NCI-H226 (cell line): ENCODE results near the gene VPS41.
A peak's percentile ranks its signal among the peaks of the same experiment; 100 is the strongest.

Source experiments
- DNase-seq: peaks from one replicate; pipeline ENCODE4 v3.0.0-alpha.2; 2015

The VPS41 gene

GRCh38 chr7:38723327-38723726 lies 185.7 kb downstream of the VPS41 start:
- DNase-seq: no peak

GRCh38 chr7:38716397-38716796 lies 192.6 kb downstream of the VPS41 start:
- no peak for DNase-seq

GRCh38 chr7:38709123-38709522 lies 199.9 kb downstream of the VPS41 start:
- DNase-seq: no peak

GRCh38 chr7:38704751-38705150 lies 204.2 kb downstream of the VPS41 start:
- no peak for DNase-seq

- DNase-seq: no peak
These were observed 204.9 kb downstream of the VPS41 start for GRCh38 chr7:38704041-38704547.

- DNase-seq: no peak
These were observed 205.9 kb downstream of the VPS41 start for GRCh38 chr7:38703093-38703492.

GRCh38 chr7:38702002-38702535 lies 206.9 kb downstream of the VPS41 start:
- DNase-seq: no peak

- no peak for DNase-seq
These were observed 208.9 kb downstream of the VPS41 start for GRCh38 chr7:38700116-38700515.

- no peak for DNase-seq
These were observed 209.5 kb downstream of the VPS41 start for GRCh38 chr7:38699471-38699870.

- no peak for DNase-seq
These were observed 214.7 kb downstream of the VPS41 start for GRCh38 chr7:38694326-38694725.

- DNase-seq: no peak
These were observed 222.1 kb downstream of the VPS41 start for GRCh38 chr7:38686888-38687287.

GRCh38 chr7:38685851-38686250 lies 223.1 kb downstream of the VPS41 start:
- no peak for DNase-seq

GRCh38 chr7:38682606-38683005 lies 226.4 kb downstream of the VPS41 start:
- no peak for DNase-seq

GRCh38 chr7:38681882-38682281 lies 227.1 kb downstream of the VPS41 start:
- no peak for DNase-seq

- DNase-seq: peak; percentile 61
These were observed 229.6 kb downstream of the VPS41 start for GRCh38 chr7:38679419-38679818.

- no peak for DNase-seq
These were observed 230.3 kb downstream of the VPS41 start for GRCh38 chr7:38678698-38679054.

GRCh38 chr7:38677981-38678697 lies 230.9 kb downstream of the VPS41 start:
- DNase-seq: no peak

GRCh38 chr7:38675494-38676106 lies 233.4 kb downstream of the VPS41 start:
- no peak for DNase-seq

GRCh38 chr7:38674513-38674912 lies 234.5 kb downstream of the VPS41 start:
- no peak for DNase-seq

- DNase-seq: peak; percentile 37
These were observed 235.2 kb downstream of the VPS41 start for GRCh38 chr7:38673795-38674194.
